Neutrophil (primary cell): ENCODE data around the gene LYSMD3.

Experiments
- H3K27ac ChIP-seq: fragments of 200-600 bp; sonication (generic); 2 replicates; pipeline ENCODE4 v1.5.1; 2016; ENCODE audit warnings: mild to moderate bottlenecking, moderate library complexity
- H3K27me3 ChIP-seq: fragments of 200-600 bp; sonication (generic); 2 replicates; pipeline ENCODE4 v1.6.0; 2016; ENCODE audit warnings: mild to moderate bottlenecking
- H3K36me3 ChIP-seq: fragments of 200-600 bp; sonication (generic); 2 replicates; pipeline ENCODE4 v1.5.1; 2017
- H3K4me1 ChIP-seq, 2 experiments: fragments of 200-600 bp in 1 of 2; sonication (generic) in 1 of 2; 1 replicate in 1 of 2; 2 replicates in 1 of 2; pipeline versions ENCODE4 v1.5.1 to v1.6.1; 2013 to 2016; ENCODE audit warnings: low read depth in 1 of 2, low read length in 1 of 2, mild to moderate bottlenecking in 1 of 2, moderate library complexity in 1 of 2; ENCODE audit not compliant: control insufficient read depth in 1 of 2, insufficient read depth in 1 of 2
- H3K4me3 ChIP-seq, 2 experiments: fragments of 200-600 bp in 1 of 2; sonication (generic) in 1 of 2; 1 replicate in 1 of 2; 2 replicates in 1 of 2; pipeline ENCODE4 v1.5.1; 2013 to 2016; ENCODE audit warnings: low read depth in 1 of 2, low read length in 1 of 2, mild to moderate bottlenecking in 1 of 2, moderate library complexity in 1 of 2
- H3K9me3 ChIP-seq: fragments of 200-600 bp; sonication (generic); 2 replicates; pipeline ENCODE4 v1.5.1; 2016
- TF ChIP-seq, protein P1 (sequence below): fragments of 200-600 bp; sonication (generic); IDR thresholded peaks from 2 replicates; pipeline ENCODE4 v1.5.1; 2016; ENCODE audit warnings: antibody characterized with exemption

LYSMD3 gene

DNA sequence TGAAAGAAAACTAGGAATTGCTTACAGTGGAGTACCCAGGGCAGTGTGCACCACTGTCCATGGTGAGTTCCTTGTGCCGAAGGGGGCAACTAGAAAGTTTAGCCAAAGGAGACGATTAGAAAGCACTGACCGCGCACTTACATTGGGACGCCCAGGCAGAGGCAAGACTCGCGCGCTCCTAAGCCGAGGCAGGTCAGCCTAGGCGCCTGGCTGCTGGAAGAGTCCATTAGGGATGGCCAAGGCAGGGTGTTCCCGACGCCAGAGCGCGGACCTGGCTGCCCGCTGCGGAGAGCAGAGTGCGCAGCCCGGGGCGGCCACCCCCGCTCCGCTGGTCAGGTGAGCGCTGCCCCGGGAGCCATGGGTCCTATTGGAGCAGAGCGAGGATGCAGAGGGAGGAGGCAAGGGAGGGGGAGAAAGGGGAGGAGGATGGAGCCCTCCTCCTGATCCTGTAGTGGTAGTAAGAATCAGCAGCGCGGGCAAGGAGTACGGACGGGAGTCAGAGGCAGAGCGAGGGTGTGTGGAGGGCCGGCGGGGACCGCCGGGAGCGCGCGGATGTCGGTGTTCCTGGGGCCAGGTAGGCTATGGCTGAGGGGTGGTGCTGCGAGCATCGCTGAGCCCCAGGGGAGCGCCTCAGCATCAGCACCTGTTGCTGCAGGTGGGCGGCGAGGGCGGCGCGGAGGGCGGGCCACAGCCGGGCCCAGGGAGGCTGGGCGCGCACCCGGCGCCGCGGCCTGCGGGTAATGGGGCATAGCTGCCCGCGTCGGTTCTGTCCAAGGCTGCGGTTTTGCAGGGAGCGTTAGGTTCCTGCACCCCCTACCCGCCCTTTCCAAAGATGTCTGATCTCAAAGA lies 29.2 kb upstream of the LYSMD3 start, which contains the start of gene ADGRV1:
Gene ADGRV1 (plus strand): TSS at position 454 of the 849 bp plus-strand sequence. CDS start 99 bp downstream, at position 553.
- Histone ChIP-seq H3K4me1 (peaks cover 0 to 9% of the 10 kb centered on the region in 2 experiments), H3K27me3 (peaks cover 96% of the 10 kb centered on the region), H3K36me3 (no peaks in the 10 kb centered on the region), H3K4me3 (no peak within 1 kb of the TSS), H3K9me3 (no peaks in the 10 kb centered on the region), H3K27ac (no peak within 1 kb of the TSS)
- TF ChIP-seq, protein P1, sequence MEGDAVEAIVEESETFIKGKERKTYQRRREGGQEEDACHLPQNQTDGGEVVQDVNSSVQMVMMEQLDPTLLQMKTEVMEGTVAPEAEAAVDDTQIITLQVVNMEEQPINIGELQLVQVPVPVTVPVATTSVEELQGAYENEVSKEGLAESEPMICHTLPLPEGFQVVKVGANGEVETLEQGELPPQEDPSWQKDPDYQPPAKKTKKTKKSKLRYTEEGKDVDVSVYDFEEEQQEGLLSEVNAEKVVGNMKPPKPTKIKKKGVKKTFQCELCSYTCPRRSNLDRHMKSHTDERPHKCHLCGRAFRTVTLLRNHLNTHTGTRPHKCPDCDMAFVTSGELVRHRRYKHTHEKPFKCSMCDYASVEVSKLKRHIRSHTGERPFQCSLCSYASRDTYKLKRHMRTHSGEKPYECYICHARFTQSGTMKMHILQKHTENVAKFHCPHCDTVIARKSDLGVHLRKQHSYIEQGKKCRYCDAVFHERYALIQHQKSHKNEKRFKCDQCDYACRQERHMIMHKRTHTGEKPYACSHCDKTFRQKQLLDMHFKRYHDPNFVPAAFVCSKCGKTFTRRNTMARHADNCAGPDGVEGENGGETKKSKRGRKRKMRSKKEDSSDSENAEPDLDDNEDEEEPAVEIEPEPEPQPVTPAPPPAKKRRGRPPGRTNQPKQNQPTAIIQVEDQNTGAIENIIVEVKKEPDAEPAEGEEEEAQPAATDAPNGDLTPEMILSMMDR = no peak

DNA sequence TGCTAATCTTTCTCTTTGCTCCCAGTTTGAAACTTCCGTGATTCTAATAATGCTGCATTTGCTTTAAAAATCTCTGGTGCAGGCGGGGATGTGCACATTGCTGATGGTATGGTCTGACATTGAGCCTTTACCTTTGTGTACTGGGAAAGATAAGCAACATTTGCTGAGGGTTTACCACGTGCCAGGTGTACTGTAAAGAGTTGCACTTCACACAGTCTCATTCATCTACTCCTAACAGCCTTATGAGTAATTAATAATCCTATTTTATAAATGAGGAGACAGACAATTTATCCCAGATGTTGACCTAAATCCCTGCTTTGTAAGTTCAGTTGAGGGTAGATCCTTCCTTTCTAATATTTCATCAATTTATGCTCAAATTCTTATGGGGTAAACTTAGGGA lies 28.5 kb upstream of the LYSMD3 start:
- Histone ChIP-seq H3K27ac (no peak overlapping the region), H3K4me3 (no peak overlapping the region), H3K4me1 (peaks cover 0 to 9% of the 10 kb centered on the region in 2 experiments), H3K9me3 (no peaks in the 10 kb centered on the region), H3K27me3 (peaks cover 96% of the 10 kb centered on the region), H3K36me3 (no peaks in the 10 kb centered on the region)
- TF ChIP-seq, protein P1 = no peak

DNA sequence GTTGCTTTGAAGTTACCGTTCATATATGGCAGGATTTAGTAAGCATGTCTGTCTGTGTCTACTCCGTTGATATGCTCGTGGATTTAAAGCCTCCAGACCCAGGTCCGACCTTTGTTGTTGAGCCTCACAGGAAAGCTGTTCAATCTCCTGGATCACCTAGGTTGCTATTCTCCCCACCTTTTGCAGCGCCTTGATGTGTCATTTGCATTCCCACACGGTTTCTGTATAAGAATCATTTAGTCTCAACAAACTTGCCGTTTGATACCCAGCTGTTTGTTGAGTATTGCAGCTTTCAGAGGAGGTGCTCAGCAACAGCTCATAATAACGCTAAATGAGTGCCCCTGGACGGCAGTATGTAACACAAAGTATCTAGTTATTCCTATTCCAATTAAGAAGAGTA lies 28.0 kb upstream of the LYSMD3 start:
- H3K27me3 ChIP-seq = peaks cover 98% of the 10 kb centered on the region
- H3K27ac ChIP-seq = no peak overlapping the region
- H3K9me3 ChIP-seq = no peaks in the 10 kb centered on the region
- H3K4me3 ChIP-seq = no peak overlapping the region
- no peaks in the 10 kb centered on the region for H3K36me3 ChIP-seq
- TF ChIP-seq, protein P1 = no peak
- peaks cover 0 to 9% of the 10 kb centered on the region in 2 experiments for H3K4me1 ChIP-seq

DNA sequence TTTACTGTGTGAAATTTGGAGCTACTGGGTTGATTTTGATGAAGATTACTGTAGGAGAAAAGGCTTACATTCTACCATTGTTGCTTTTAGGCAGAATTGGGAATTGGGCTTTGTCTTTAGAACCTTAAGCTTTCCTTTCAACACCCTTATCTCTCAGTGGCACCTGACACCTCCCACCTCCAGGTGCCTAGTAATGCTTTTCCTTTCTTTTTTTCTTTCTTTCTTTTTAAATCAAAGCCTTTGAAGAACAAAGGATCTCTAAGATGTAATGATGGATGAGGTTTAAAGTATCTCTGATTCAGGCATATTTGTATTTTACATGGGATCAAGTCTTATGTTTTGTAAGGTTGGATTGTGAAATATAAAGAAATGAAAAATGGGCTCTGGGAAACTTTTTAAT lies 26.3 kb upstream of the LYSMD3 start:
- Histone ChIP-seq H3K4me1 (peaks cover 0 to 9% of the 10 kb centered on the region in 2 experiments), H3K9me3 (no peaks in the 10 kb centered on the region), H3K27ac (no peak overlapping the region), H3K36me3 (no peaks in the 10 kb centered on the region), H3K27me3 (peaks cover 87% of the 10 kb centered on the region), H3K4me3 (no peak overlapping the region)
- TF ChIP-seq, protein P1 = no peak

DNA sequence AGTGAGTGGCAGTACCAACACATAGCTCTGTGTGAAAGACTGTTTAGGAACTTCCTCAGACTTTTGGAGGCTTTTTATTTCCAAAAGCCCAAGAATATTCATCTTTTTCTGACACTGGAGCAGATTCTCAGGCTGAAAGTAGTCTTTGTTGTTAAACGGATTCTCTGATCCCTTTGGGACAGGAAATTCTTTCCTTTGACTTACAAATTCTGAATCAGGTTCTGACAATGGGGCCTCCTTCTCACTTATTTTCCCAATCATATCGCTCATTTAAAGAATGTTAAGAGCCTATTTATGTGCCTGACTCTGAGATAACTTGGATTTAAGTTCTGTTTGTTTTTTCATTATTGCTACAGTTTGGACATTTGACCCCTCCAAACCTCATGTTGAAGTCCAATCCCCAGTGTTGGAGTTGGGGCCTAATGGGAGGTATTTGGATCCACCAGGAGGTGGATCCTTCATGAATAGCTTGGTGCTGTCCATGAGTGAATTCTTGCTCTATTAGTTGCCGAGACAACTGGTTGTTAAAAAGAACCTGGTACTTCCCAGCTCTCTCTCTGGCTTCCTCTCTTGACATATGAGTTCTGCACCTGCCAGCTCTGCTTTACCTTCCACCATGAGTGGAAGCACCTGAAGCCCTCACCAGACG lies 25.1 kb upstream of the LYSMD3 start:
- Histone ChIP-seq H3K27me3 (peaks cover 75% of the 10 kb centered on the region), H3K36me3 (no peaks in the 10 kb centered on the region), H3K9me3 (no peaks in the 10 kb centered on the region), H3K4me1 (peaks cover 0 to 9% of the 10 kb centered on the region in 2 experiments), H3K4me3 (no peak overlapping the region), H3K27ac (no peak overlapping the region)
- TF ChIP-seq, protein P1 = no peak
